Breast epithelium (tissue), 3 donors: ENCODE results near the gene VN1R4.

Experiments
- CTCF ChIP-seq, 3 donors: fragments of 450-650 bp; IDR thresholded peaks; one replicate each; pipeline ENCODE4 v1.5.1; 2016 to 2017; ENCODE audit warnings: antibody characterized with exemption in 3 of 3, mild to moderate bottlenecking in 3 of 3, moderate library complexity in 3 of 3
- POLR2A ChIP-seq: fragments of 450-650 bp; IDR thresholded peaks from one replicate; pipeline ENCODE4 v1.6.1; 2016; ENCODE audit warnings: antibody characterized with exemption, mild to moderate bottlenecking, moderate library complexity
- POLR2AphosphoS5 ChIP-seq, 3 donors: sonication (generic); formaldehyde crosslinking; IDR thresholded peaks; one replicate each; pipeline ENCODE4 v1.6.1; 2017; ENCODE audit warnings: antibody characterized with exemption in 3 of 3

GRCh38 chr19:53311897-53312296 is 44.4 kb upstream of the VN1R4 start:
- TF ChIP-seq CTCF (IDR thresholded peaks at IDR 0.05) (no peak), POLR2A (no peak), POLR2AphosphoS5 (IDR thresholded peaks at IDR 0.05) (no peak)
